CD14-positive monocyte (primary cell): ENCODE data around the gene SLC39A10. TPM values are rescaled to one million over a fixed set of nuclear protein-coding genes. Genes with fewer than 3 reads are reported as not detected.

Experiments
- DNase-seq, 3 donors: peaks; one replicate each; pipeline ENCODE4 v3.0.0-alpha.2; 2011 to 2022
- H2AFZ ChIP-seq: 2 replicates; pipeline ENCODE4 v1.6.0; 2012; ENCODE audit warnings: mild to moderate bottlenecking, low read depth, low read length, inconsistent platforms; ENCODE audit not compliant: insufficient read depth, poor library complexity, severe bottlenecking
- H3K27ac ChIP-seq, 2 donors: 1 replicate in 1 of 2; 2 replicates in 1 of 2; pipeline ENCODE4 v1.5.1; 2012 to 2013; ENCODE audit warnings: low read length in 2 of 2, control low read depth in 1 of 2, inconsistent platforms in 1 of 2, low read depth in 1 of 2, mild to moderate bottlenecking in 1 of 2
- H3K27me3 ChIP-seq, 2 donors: one replicate each; pipeline versions ENCODE4 v1.6.0 to v1.6.1; 2011 to 2013; ENCODE audit warnings: low read length in 2 of 2; ENCODE audit not compliant: control insufficient read depth in 2 of 2, insufficient read depth in 2 of 2
- H3K36me3 ChIP-seq, 2 donors: replicated peaks in 1 of 2; 1 replicate in 1 of 2; 2 replicates in 1 of 2; pipeline versions ENCODE4 v1.5.1 to v1.6.1; 2012 to 2013; ENCODE audit warnings: low read length in 2 of 2, control low read depth in 1 of 2, inconsistent platforms in 1 of 2, mild to moderate bottlenecking in 1 of 2; ENCODE audit not compliant: insufficient read depth in 2 of 2, control insufficient read depth in 1 of 2
- H3K4me1 ChIP-seq, 2 donors: 1 replicate in 1 of 2; 2 replicates in 1 of 2; pipeline versions ENCODE4 v1.5.1 to v1.6.1; 2012 to 2013; ENCODE audit warnings: low read length in 2 of 2, control low read depth in 1 of 2, inconsistent platforms in 1 of 2, mild to moderate bottlenecking in 1 of 2, moderate library complexity in 1 of 2; ENCODE audit not compliant: insufficient read depth in 2 of 2, control insufficient read depth in 1 of 2
- H3K4me2 ChIP-seq: replicated peaks from 2 replicates; pipeline ENCODE3; 2012; ENCODE audit warnings: low read length, moderate library complexity, mild to moderate bottlenecking; ENCODE audit not compliant: poor library complexity, severe bottlenecking; ENCODE audit errors: extremely low read depth
- H3K4me3 ChIP-seq, 3 experiments: fragments of 200-600 bp in 1 of 3; sonication (generic) in 1 of 3; replicated peaks in 1 of 3; 1 replicate in 2 of 3; 2 replicates in 1 of 3; pipeline ENCODE4 v1.5.1; 2011 to 2013; ENCODE audit warnings: low read length in 3 of 3, mild to moderate bottlenecking in 3 of 3, control low read depth in 2 of 3, low read depth in 2 of 3, inconsistent platforms in 1 of 3, moderate library complexity in 1 of 3
- H3K79me2 ChIP-seq: 2 replicates; pipeline ENCODE4 v1.6.0; 2012; ENCODE audit warnings: mild to moderate bottlenecking, control low read depth, inconsistent platforms, low read length, moderate library complexity; ENCODE audit not compliant: insufficient read depth
- H3K9ac ChIP-seq: 2 replicates; pipeline ENCODE4 v1.6.0; 2017; ENCODE audit warnings: low read length, mild to moderate bottlenecking; ENCODE audit not compliant: insufficient read depth, poor library complexity, severe bottlenecking
- H3K9me3 ChIP-seq, 2 donors: replicated peaks in 1 of 2; 1 replicate in 1 of 2; 2 replicates in 1 of 2; pipeline versions ENCODE4 v1.5.1 to v1.6.1; 2012 to 2013; ENCODE audit warnings: low read length in 2 of 2, control low read depth in 1 of 2; ENCODE audit not compliant: control insufficient read depth in 1 of 2, insufficient read depth in 1 of 2
- H4K20me1 ChIP-seq: 2 replicates; pipeline ENCODE4 v1.6.0; 2012; ENCODE audit warnings: mild to moderate bottlenecking, low read length, control low read depth, moderate library complexity; ENCODE audit not compliant: insufficient read depth
- H3K27ac Mint-ChIP-seq, 7 donors: one replicate each; pipeline ENCODE4 v1.8.0; 2020; ENCODE audit warnings: mild to moderate bottlenecking in 7 of 7, mixed read lengths in 7 of 7, moderate library complexity in 6 of 7, inconsistent platforms in 2 of 7
- H3K27me3 Mint-ChIP-seq, 3 donors: one replicate each; pipeline ENCODE4 v1.8.0; 2021 to 2022; ENCODE audit warnings: low read depth in 3 of 3, mild to moderate bottlenecking in 3 of 3, mixed read lengths in 3 of 3, moderate library complexity in 3 of 3, inconsistent platforms in 1 of 3
- H3K36me3 Mint-ChIP-seq, 2 donors: one replicate each; pipeline ENCODE4 v1.8.0; 2020; ENCODE audit warnings: mixed read lengths in 2 of 2, inconsistent platforms in 1 of 2, mild to moderate bottlenecking in 1 of 2
- H3K4me1 Mint-ChIP-seq: one replicate; pipeline ENCODE4 v1.8.0; 2020; ENCODE audit warnings: mild to moderate bottlenecking, mixed read lengths
- H3K4me3 Mint-ChIP-seq, 2 donors: one replicate each; pipeline ENCODE4 v1.8.0; 2020; ENCODE audit warnings: mild to moderate bottlenecking in 2 of 2, mixed read lengths in 2 of 2, moderate library complexity in 1 of 2
- H3K9me3 Mint-ChIP-seq, 7 donors: one replicate each; pipeline ENCODE4 v1.8.0; 2020 to 2022; ENCODE audit warnings: mixed read lengths in 7 of 7, mild to moderate bottlenecking in 6 of 7, moderate library complexity in 6 of 7, inconsistent platforms in 2 of 7
- CTCF ChIP-seq: fragments of 200-600 bp; IDR thresholded peaks from one replicate; pipeline ENCODE4 v1.8.0; 2022; ENCODE audit warnings: antibody characterized with exemption, mild to moderate bottlenecking
- WGBS: methylation state at CpG from one replicate; pipeline ENCODE4 v1.1.5; 2013; ENCODE audit warnings: missing lambda C conversion rate; ENCODE audit not compliant: insufficient coverage; 5-methylcytosine and 5-hydroxymethylcytosine counted together
- intact Hi-C, 2 donors: fragments of 100-400 bp; cut with micrococcal nuclease; formaldehyde crosslinking; loops; one replicate each; pipeline versions ENCODE4 v1.15.0 to v1.15.1; 2023
- polyA plus RNA-seq, 3 donors: library from polyadenylated mRNA; depleted of rRNA in 1 of 3; unstranded in 2 of 3; stranded (reverse) in 1 of 3; fragments of 300-500 nt in 2 of 3; fragments of >200 nt in 1 of 3; fragmentation: Illumina TruSeq in 2 of 3; gene quantifications; 1 replicate in 2 of 3; 2 replicates in 1 of 3; pipeline ENCODE4 v1.2.3, GENCODE V29; 2012 to 2021

Gene SLC39A10
- polyA plus RNA-seq, 3 donors = 5.2 to 6.9 (median 5.2) TPM

- peak in 2 of 3 donors; percentile 55 to 57 for DNase-seq
These were observed 1.5 kb downstream of the SLC39A10 start for GRCh38 chr2:195658541-195658890.

GRCh38 chr2:195659114-195659513 lies 2.1 kb downstream of the SLC39A10 start:
- Mint-ChIP-seq H3K4me1 (peaks cover 43% of the 10 kb centered on the region), H3K4me3 (peak overlapping the region; percentile 96 to 97), H3K36me3 (peaks cover 0 to 4% of the 10 kb centered on the region in 2 donors), H3K27me3 (peaks cover 0 to 2% (median 0%) of the 10 kb centered on the region in 3 donors), H3K9me3 (no peaks in the 10 kb centered on the region), H3K27ac (peak overlapping the region; percentile 79 to 99 (median 97))
- no CpG with 5 or more reads among the region's 5 CpGs for WGBS
- intact Hi-C loops = loop anchor here (5.0 to 10.0 kb wide), 5 partner anchors 52 to 164 kb away; no protein-coding TSS in a partner anchor
- peak overlapping the region; percentile 86 for H3K4me2 ChIP-seq
- H4K20me1 ChIP-seq = peaks cover 49% of the 10 kb centered on the region
- H3K9me3 ChIP-seq = no peaks in the 10 kb centered on the region
- no peaks in the 10 kb centered on the region for H3K27me3 ChIP-seq
- H2AFZ ChIP-seq = no peak overlapping the region
- peak overlapping the region in 1 of 2 donors; percentile 82 for H3K27ac ChIP-seq
- peaks cover 54% of the 10 kb centered on the region for H3K79me2 ChIP-seq
- H3K4me1 ChIP-seq = peaks cover 27 to 63% of the 10 kb centered on the region in 2 donors
- peak overlapping the region; percentile 20 for H3K9ac ChIP-seq
- DNase-seq = peak in 2 of 3 donors; percentile 40 to 56
- H3K36me3 ChIP-seq = no peaks in the 10 kb centered on the region
- TF ChIP-seq CTCF = no peak
- peak overlapping the region; percentile 60 to 100 (median 91) for H3K4me3 ChIP-seq

More at GRCh38 chr2:195658541-195658890, 1.5 kb downstream of the SLC39A10 start:
- Histone ChIP-seq H3K9me3 (no peaks in the 10 kb centered on the region), H3K27ac (peak overlapping the region; percentile 82 to 97), H3K4me1 (peaks cover 27 to 68% of the 10 kb centered on the region in 2 donors), H3K4me2 (peak overlapping the region; percentile 86), H3K27me3 (no peaks in the 10 kb centered on the region), H2AFZ (no peak overlapping the region), H3K36me3 (no peaks in the 10 kb centered on the region), H3K4me3 (peak overlapping the region; percentile 60 to 100 (median 91)), H3K9ac (peak overlapping the region; percentile 96), H4K20me1 (peaks cover 49% of the 10 kb centered on the region), H3K79me2 (peaks cover 54% of the 10 kb centered on the region)
- no peak for TF ChIP-seq CTCF
- H3K36me3 Mint-ChIP-seq = peaks cover 0 to 4% of the 10 kb centered on the region in 2 donors
- peaks cover 0 to 2% (median 0%) of the 10 kb centered on the region in 3 donors for H3K27me3 Mint-ChIP-seq
- WGBS = no CpG with 5 or more reads among the region's 1 CpG
- H3K9me3 Mint-ChIP-seq = no peaks in the 10 kb centered on the region
- H3K4me1 Mint-ChIP-seq = peaks cover 44% of the 10 kb centered on the region
- H3K4me3 Mint-ChIP-seq = peak overlapping the region; percentile 96 to 97
- H3K27ac Mint-ChIP-seq = peak overlapping the region; percentile 92 to 99 (median 97)
- intact Hi-C loops = loop anchor here (5.0 to 10.0 kb wide), 5 partner anchors 51 to 164 kb away; no protein-coding TSS in a partner anchor
